IMR-90 (cell line): ENCODE measurements around the gene SEC14L6. TPM values are rescaled to one million over a fixed set of nuclear protein-coding genes. Genes with fewer than 3 reads are reported as not detected.
"Not testable (repeated sequence)": the region's sequence is repeated elsewhere in the genome, so short reads cannot be mapped to it uniquely, and the experiment has no call there.

Experiments used
- ATAC-seq: fragments of 200-7000 bp; cut with Tn5 transposase; 2 replicates; pipeline ENCODE4 v1.9.1; 2020; ENCODE audit warnings: low read depth, mild to moderate bottlenecking, moderate library complexity
- BruUV-seq: library from RNA; stranded (reverse); fragments of 400-500 nt; replicated peaks from 2 replicates; lab custom pipeline; 2021; lab: Mats Ljungman, UMichigan
- CTCF ChIA-PET: fragments of 300-600 bp; formaldehyde crosslinking; extraction: SDS; loops from one replicate; lab custom pipeline; 2021; ENCODE audit warnings: antibody characterized with exemption; lab: Yijun Ruan, JAX
- POLR2A ChIA-PET: fragments of 300-600 bp; sonication (Branson Sonifier 250); formaldehyde crosslinking; loops from one replicate; lab custom pipeline; 2022; ENCODE audit warnings: antibody characterized with exemption; ENCODE audit not compliant: unreplicated experiment; lab: Charles Lee
- DNase-seq: peaks from one replicate; pipeline ENCODE4 v3.0.0; 2013
- H2AFZ ChIP-seq: replicated peaks from 2 replicates; pipeline ENCODE3; 2013; ENCODE audit warnings: low read length, mild to moderate bottlenecking; ENCODE audit not compliant: poor library complexity
- H2AK5ac ChIP-seq: 2 replicates; pipeline ENCODE4 v1.6.1; 2013; ENCODE audit warnings: low read depth, low read length, inconsistent platforms
- H2AK9ac ChIP-seq: replicated peaks from 2 replicates; pipeline ENCODE3; 2013; ENCODE audit warnings: mild to moderate bottlenecking, low read depth, low read length, moderate library complexity; ENCODE audit not compliant: poor library complexity
- H2BK120ac ChIP-seq: 2 replicates; pipeline ENCODE4 v1.6.1; 2013; ENCODE audit warnings: low read depth, low read length, inconsistent platforms
- H2BK15ac ChIP-seq: 3 replicates; pipeline ENCODE4 v1.6.1; 2013; ENCODE audit warnings: low read depth, low read length, inconsistent platforms
- H2BK20ac ChIP-seq: 2 replicates; pipeline ENCODE4 v1.6.1; 2013; ENCODE audit warnings: low read depth, mild to moderate bottlenecking, inconsistent platforms, low read length, moderate library complexity
- H2BK5ac ChIP-seq: 2 replicates; pipeline ENCODE4 v1.6.1; 2013; ENCODE audit warnings: mild to moderate bottlenecking, low read depth, low read length, inconsistent platforms; ENCODE audit not compliant: poor library complexity, severe bottlenecking
- H3K14ac ChIP-seq: replicated peaks from 2 replicates; pipeline ENCODE4 v1.6.1; 2013; ENCODE audit warnings: low read depth, low read length, inconsistent platforms
- H3K18ac ChIP-seq: 2 replicates; pipeline ENCODE4 v1.6.1; 2013; ENCODE audit warnings: low read depth, low read length, control low read depth
- H3K23ac ChIP-seq: 2 replicates; pipeline ENCODE4 v1.6.1; 2013; ENCODE audit warnings: low read depth, low read length, inconsistent platforms
- H3K27ac ChIP-seq: 2 replicates; pipeline ENCODE4 v1.5.1; 2013; ENCODE audit warnings: mild to moderate bottlenecking, control low read depth, low read length; ENCODE audit not compliant: insufficient read depth
- H3K27me3 ChIP-seq: 2 replicates; pipeline ENCODE4 v1.6.1; 2013; ENCODE audit warnings: low read length; ENCODE audit not compliant: control insufficient read depth, insufficient read depth
- H3K36me3 ChIP-seq: 2 replicates; pipeline ENCODE4 v1.6.1; 2013; ENCODE audit warnings: low read length, mixed read lengths; ENCODE audit not compliant: control insufficient read depth, insufficient read depth
- H3K4ac ChIP-seq: 2 replicates; pipeline ENCODE4 v1.6.1; 2013; ENCODE audit warnings: low read depth, low read length, inconsistent platforms
- H3K4me1 ChIP-seq: 2 replicates; pipeline ENCODE4 v1.6.1; 2013; ENCODE audit warnings: low read length, mixed read lengths; ENCODE audit not compliant: control insufficient read depth, insufficient read depth
- H3K4me2 ChIP-seq: 2 replicates; pipeline ENCODE4 v1.6.1; 2013; ENCODE audit warnings: low read depth, mild to moderate bottlenecking, control low read depth, low read length, moderate library complexity
- H3K4me3 ChIP-seq: 2 replicates; pipeline ENCODE4 v1.5.1; 2013; ENCODE audit warnings: low read depth, mild to moderate bottlenecking, control low read depth, low read length, moderate library complexity; ENCODE audit not compliant: insufficient read depth
- H3K56ac ChIP-seq: 2 replicates; pipeline ENCODE4 v1.6.1; 2013; ENCODE audit warnings: low read length, inconsistent platforms; ENCODE audit not compliant: insufficient read depth; ENCODE audit errors: extremely low read depth
- H3K79me1 ChIP-seq, 2 experiments: 2 replicates each; pipeline ENCODE4 v1.6.1; 2013; ENCODE audit warnings: low read length in 2 of 2, inconsistent platforms in 1 of 2, low read depth in 1 of 2
- H3K9ac ChIP-seq: 2 replicates; pipeline ENCODE4 v1.6.1; 2013; ENCODE audit warnings: low read depth, low read length, control low read depth
- H3K9me1 ChIP-seq: 2 replicates; pipeline ENCODE4 v1.6.1; 2013; ENCODE audit warnings: low read length, inconsistent platforms; ENCODE audit not compliant: insufficient read depth
- H3K9me3 ChIP-seq: 2 replicates; pipeline ENCODE4 v1.6.1; 2013; ENCODE audit warnings: low read length; ENCODE audit not compliant: control insufficient read depth, insufficient read depth
- H4K20me1 ChIP-seq: 2 replicates; pipeline ENCODE4 v1.6.1; 2013; ENCODE audit warnings: low read length, inconsistent platforms; ENCODE audit not compliant: insufficient read depth
- H4K5ac ChIP-seq: 2 replicates; pipeline ENCODE4 v1.6.1; 2013; ENCODE audit warnings: mild to moderate bottlenecking, low read depth, low read length, control low read depth
- H4K8ac ChIP-seq, 2 experiments: 2 replicates each; pipeline ENCODE4 v1.6.1; 2013; ENCODE audit warnings: low read depth in 2 of 2, low read length in 2 of 2, control low read depth in 1 of 2, inconsistent platforms in 1 of 2
- H4K91ac ChIP-seq: 2 replicates; pipeline ENCODE4 v1.6.1; 2013; ENCODE audit warnings: low read depth, low read length, inconsistent platforms; ENCODE audit not compliant: insufficient read depth
- WGBS, 2 experiments: methylation state at CpG; one replicate each; pipeline versions ENCODE4 v1.1.5 to v1.1.7; 2013; ENCODE audit warnings: missing lambda C conversion rate in 2 of 2; ENCODE audit not compliant: insufficient read length in 1 of 2; ENCODE audit errors: extremely low coverage in 2 of 2; 5-methylcytosine and 5-hydroxymethylcytosine counted together
- dilution Hi-C: fragments of 300-500 bp; cut with HindIII; formaldehyde crosslinking; loops from one replicate; pipeline ENCODE4 v1.14.3; 2018; ENCODE audit warnings: low sequenced_read_pairs; ENCODE audit not compliant: unreplicated experiment
- in situ Hi-C: fragments of 300-500 bp; cut with MboI; formaldehyde crosslinking; loops from 3 replicates; pipeline ENCODE4 v1.14.3; 2019; ENCODE audit warnings: low sequenced_read_pairs, inconsistent platforms, mixed read lengths
- intact Hi-C: fragments of 100-400 bp; cut with micrococcal nuclease; formaldehyde crosslinking; loops from 2 replicates; pipeline ENCODE4 v1.10.0; 2022
- polyA plus RNA-seq, 3 experiments: library from polyadenylated mRNA; depleted of rRNA; stranded (reverse); fragments of >200 nt; gene quantifications; 2 replicates each; pipeline ENCODE4 v1.2.3, GENCODE V29; 2012; ENCODE audit warnings: low replicate concordance in 1 of 3
- total RNA-seq: library from RNA; depleted of rRNA; stranded (reverse); fragments of >200 nt; gene quantifications from 2 replicates; pipeline ENCODE4 v1.2.3, GENCODE V29; 2012

SEC14L6 gene
- total and polyA plus RNA-seq, 2 of the 4 experiments (the other 2 are of a cell fraction) = 0.09 TPM; not detected in 1

- in situ Hi-C loops, H3K36me3 ChIP-seq, H2BK120ac ChIP-seq, H3K4me1 ChIP-seq, H2BK5ac ChIP-seq, H4K91ac ChIP-seq, H3K56ac ChIP-seq, POLR2A ChIA-PET, H3K4me2 ChIP-seq, intact Hi-C loops, H3K18ac ChIP-seq, H4K20me1 ChIP-seq, H2AK5ac ChIP-seq, H3K4me3 ChIP-seq, H4K5ac ChIP-seq, H3K9me1 ChIP-seq, H3K79me1 ChIP-seq, H2BK20ac ChIP-seq, BruUV-seq, H2BK15ac ChIP-seq, DNase-seq, H2AFZ ChIP-seq, H2AK9ac ChIP-seq, H3K4ac ChIP-seq, CTCF ChIA-PET, H3K27ac ChIP-seq, dilution Hi-C loops, H3K9me3 ChIP-seq, H3K9ac ChIP-seq, ATAC-seq, H4K8ac ChIP-seq, H3K23ac ChIP-seq, H3K14ac ChIP-seq: not testable (repeated sequence)
- WGBS, 2 experiments = 83% methylated on average over 1 of the region's 3 CpGs; no CpG with 5 or more reads in 1 of the 2 experiments
- peaks cover 38% of the 10 kb centered on the region for H3K27me3 ChIP-seq
Observed at GRCh38 chr22:30551813-30552212, 5.3 kb upstream of the SEC14L6 start.
